ENCODE results near the gene MAGI2. TPM values are rescaled to one million over a fixed set of nuclear protein-coding genes. Genes with fewer than 3 reads are reported as not detected.

Gene MAGI2
- total RNA-seq, 1 donor from 2014 or later, result 6.9 TPM

- H3K27me3 ChIP-seq, result no peaks in the 10 kb centered on the region
- no peaks in the 10 kb centered on the region for H3K4me1 ChIP-seq
- H3K27ac ChIP-seq, result no peak overlapping the region
- no peaks in the 10 kb centered on the region for H3K9me3 ChIP-seq
- TF ChIP-seq POLR2A (IDR thresholded peaks at IDR 0.05) (no peak), CTCF (IDR thresholded peaks at IDR 0.05) (no peak), POLR2AphosphoS5 (IDR thresholded peaks at IDR 0.05; ENCODE audit: insufficient read depth in 1 of 2, low read depth in 1 of 2) (no peak)
- H3K4me3 ChIP-seq, result no peak overlapping the region
- no peak for DNase-seq (ENCODE audit: extremely low spot score in 2 of 2)
- no peaks in the 10 kb centered on the region for H3K36me3 ChIP-seq
- intact Hi-C loops (cut with DNase I), result no loop called here
Observed at GRCh38 chr7:79329464-79329863, 124.0 kb downstream of the MAGI2 start.

GRCh38 chr7:79320741-79321473, 132.6 kb downstream of the MAGI2 start:
- peaks cover 6% of the 10 kb centered on the region for H3K4me1 ChIP-seq
- intact Hi-C loops (cut with DNase I), result no loop called here
- TF ChIP-seq CTCF (IDR thresholded peaks at IDR 0.05) (no peak), POLR2AphosphoS5 (IDR thresholded peaks at IDR 0.05; ENCODE audit: insufficient read depth in 1 of 2, low read depth in 1 of 2) (no peak), POLR2A (IDR thresholded peaks at IDR 0.05) (no peak)
- DNase-seq (ENCODE audit: extremely low spot score in 2 of 2), result no peak
- no peak overlapping the region for H3K4me3 ChIP-seq
- H3K27ac ChIP-seq, result no peak overlapping the region
- H3K36me3 ChIP-seq, result no peaks in the 10 kb centered on the region
- H3K27me3 ChIP-seq, result no peaks in the 10 kb centered on the region
- no peaks in the 10 kb centered on the region for H3K9me3 ChIP-seq

GRCh38 chr7:79319369-79319768, 134.1 kb downstream of the MAGI2 start:
- H3K4me1 ChIP-seq, result peaks cover 6% of the 10 kb centered on the region
- DNase-seq (ENCODE audit: extremely low spot score in 2 of 2), result no peak
- no peak overlapping the region for H3K27ac ChIP-seq
- no peaks in the 10 kb centered on the region for H3K27me3 ChIP-seq
- H3K4me3 ChIP-seq, result no peak overlapping the region
- intact Hi-C loops (cut with DNase I), result no loop called here
- H3K36me3 ChIP-seq, result no peaks in the 10 kb centered on the region
- H3K9me3 ChIP-seq, result no peaks in the 10 kb centered on the region
- no peak for TF ChIP-seq CTCF (IDR thresholded peaks at IDR 0.05)
- no peak for TF ChIP-seq POLR2AphosphoS5 (IDR thresholded peaks at IDR 0.05; ENCODE audit: insufficient read depth in 1 of 2, low read depth in 1 of 2)
- TF ChIP-seq POLR2A (IDR thresholded peaks at IDR 0.05), result no peak

GRCh38 chr7:79317728-79318127, 135.7 kb downstream of the MAGI2 start:
- Histone ChIP-seq H3K27ac (no peak overlapping the region), H3K27me3 (no peaks in the 10 kb centered on the region), H3K36me3 (no peaks in the 10 kb centered on the region), H3K4me3 (no peak overlapping the region), H3K9me3 (no peaks in the 10 kb centered on the region), H3K4me1 (peaks cover 6% of the 10 kb centered on the region)
- no peak for DNase-seq (ENCODE audit: extremely low spot score in 2 of 2)
- intact Hi-C loops (cut with DNase I), result no loop called here
- TF ChIP-seq POLR2AphosphoS5 (IDR thresholded peaks at IDR 0.05; ENCODE audit: insufficient read depth in 1 of 2, low read depth in 1 of 2), result no peak
- TF ChIP-seq POLR2A (IDR thresholded peaks at IDR 0.05), result no peak
- TF ChIP-seq CTCF (IDR thresholded peaks at IDR 0.05), result no peak

GRCh38 chr7:79312022-79312421, 141.4 kb downstream of the MAGI2 start:
- TF ChIP-seq CTCF (IDR thresholded peaks at IDR 0.05), result no peak
- TF ChIP-seq POLR2AphosphoS5 (IDR thresholded peaks at IDR 0.05; ENCODE audit: insufficient read depth in 1 of 2, low read depth in 1 of 2), result no peak
- no peak for TF ChIP-seq POLR2A (IDR thresholded peaks at IDR 0.05)
- Histone ChIP-seq H3K27ac (no peak overlapping the region), H3K4me3 (no peak overlapping the region), H3K27me3 (no peaks in the 10 kb centered on the region), H3K4me1 (no peaks in the 10 kb centered on the region), H3K36me3 (no peaks in the 10 kb centered on the region), H3K9me3 (no peaks in the 10 kb centered on the region)
- no peak for DNase-seq (ENCODE audit: extremely low spot score in 2 of 2)
- intact Hi-C loops (cut with DNase I), result no loop called here
